ENCODE measurements around the gene OR2M3.

OR2M3 gene

GRCh38 chr1:248215880-248216279 lies 18.8 kb downstream of the OR2M3 start:
- no peaks in the 10 kb centered on the region for H3K79me2 ChIP-seq (ENCODE audit: insufficient read depth, low read length)
- TF ChIP-seq EZH2 (IDR thresholded peaks at IDR 0.05; ENCODE audit: borderline replicate concordance, low read depth, low read length, severe bottlenecking) (no peak), CTCF (IDR thresholded peaks at IDR 0.05; ENCODE audit: borderline replicate concordance, extremely low read depth, low read length, poor library complexity, severe bottlenecking) (no peak)
- H3K9me3 ChIP-seq (ENCODE audit: insufficient read depth, low read length, severe bottlenecking): no peaks in the 10 kb centered on the region
- DNase-seq (no peak), ATAC-seq (ENCODE audit: insufficient read depth, low read depth) (no peak)
- H3K36me3 ChIP-seq (ENCODE audit: insufficient read depth, low read length): no peaks in the 10 kb centered on the region
- H2AFZ ChIP-seq (ENCODE audit: low read depth, low read length): no peak overlapping the region
- no peak overlapping the region for H3K4me2 ChIP-seq (ENCODE audit: insufficient read depth, low read length)
- H3K27me3 ChIP-seq (ENCODE audit: insufficient read depth, low read length, poor library complexity): no peaks in the 10 kb centered on the region
- no peaks in the 10 kb centered on the region for H4K20me1 ChIP-seq (ENCODE audit: insufficient read depth, low read length)
- H3K27ac ChIP-seq (ENCODE audit: low read length): no peak overlapping the region
- no peak overlapping the region for H3K9ac ChIP-seq (ENCODE audit: low read depth, low read length)
- H3K4me1 ChIP-seq (ENCODE audit: insufficient read depth, low read length): no peaks in the 10 kb centered on the region
- no peak overlapping the region for H3K4me3 ChIP-seq (ENCODE audit: low read depth in 1 of 2, low read length in 2 of 2)

GRCh38 chr1:248225537-248225936 lies 28.5 kb downstream of the OR2M3 start:
- H3K4me3 ChIP-seq (ENCODE audit: low read depth in 1 of 2, low read length in 2 of 2): no peak overlapping the region
- H2AFZ ChIP-seq (ENCODE audit: low read depth, low read length): no peak overlapping the region
- no peaks in the 10 kb centered on the region for H4K20me1 ChIP-seq (ENCODE audit: insufficient read depth, low read length)
- no peak overlapping the region for H3K27ac ChIP-seq (ENCODE audit: low read length)
- TF ChIP-seq CTCF (IDR thresholded peaks at IDR 0.05; ENCODE audit: borderline replicate concordance, extremely low read depth, low read length, poor library complexity, severe bottlenecking): no peak
- TF ChIP-seq EZH2 (IDR thresholded peaks at IDR 0.05; ENCODE audit: borderline replicate concordance, low read depth, low read length, severe bottlenecking): no peak
- no peak for DNase-seq
- no peaks in the 10 kb centered on the region for H3K79me2 ChIP-seq (ENCODE audit: insufficient read depth, low read length)
- H3K4me2 ChIP-seq (ENCODE audit: insufficient read depth, low read length): no peak overlapping the region
- no peaks in the 10 kb centered on the region for H3K36me3 ChIP-seq (ENCODE audit: insufficient read depth, low read length)
- no peaks in the 10 kb centered on the region for H3K4me1 ChIP-seq (ENCODE audit: insufficient read depth, low read length)
- no peaks in the 10 kb centered on the region for H3K27me3 ChIP-seq (ENCODE audit: insufficient read depth, low read length, poor library complexity)
- no peak for ATAC-seq (ENCODE audit: insufficient read depth, low read depth)
- no peaks in the 10 kb centered on the region for H3K9me3 ChIP-seq (ENCODE audit: insufficient read depth, low read length, severe bottlenecking)
- no peak overlapping the region for H3K9ac ChIP-seq (ENCODE audit: low read depth, low read length)

GRCh38 chr1:248229360-248229908 lies 32.4 kb downstream of the OR2M3 start:
- Histone ChIP-seq H2AFZ (ENCODE audit: low read depth, low read length) (no peak overlapping the region), H3K4me1 (ENCODE audit: insufficient read depth, low read length) (no peaks in the 10 kb centered on the region), H3K9ac (ENCODE audit: low read depth, low read length) (no peak overlapping the region), H3K36me3 (ENCODE audit: insufficient read depth, low read length) (no peaks in the 10 kb centered on the region), H4K20me1 (ENCODE audit: insufficient read depth, low read length) (no peaks in the 10 kb centered on the region), H3K27me3 (ENCODE audit: insufficient read depth, low read length, poor library complexity) (no peaks in the 10 kb centered on the region), H3K4me3 (ENCODE audit: low read depth in 1 of 2, low read length in 2 of 2) (no peak overlapping the region), H3K4me2 (ENCODE audit: insufficient read depth, low read length) (no peak overlapping the region), H3K79me2 (ENCODE audit: insufficient read depth, low read length) (no peaks in the 10 kb centered on the region), H3K27ac (ENCODE audit: low read length) (no peak overlapping the region), H3K9me3 (ENCODE audit: insufficient read depth, low read length, severe bottlenecking) (no peaks in the 10 kb centered on the region)
- ATAC-seq (ENCODE audit: insufficient read depth, low read depth) (no peak), DNase-seq (no peak)
- no peak for TF ChIP-seq EZH2 (IDR thresholded peaks at IDR 0.05; ENCODE audit: borderline replicate concordance, low read depth, low read length, severe bottlenecking)
- TF ChIP-seq CTCF (IDR thresholded peaks at IDR 0.05; ENCODE audit: borderline replicate concordance, extremely low read depth, low read length, poor library complexity, severe bottlenecking): no peak

GRCh38 chr1:248231117-248231516 lies 34.1 kb downstream of the OR2M3 start, which contains the start of gene OR2M4:
OR2M4 (plus strand) TSS chr1:248231417; CDS start chr1:248238929, 7,512 bp downstream.
- no peaks in the 10 kb centered on the region for H3K36me3 ChIP-seq (ENCODE audit: insufficient read depth, low read length)
- H3K9me3 ChIP-seq (ENCODE audit: insufficient read depth, low read length, severe bottlenecking): no peaks in the 10 kb centered on the region
- TF ChIP-seq EZH2 (IDR thresholded peaks at IDR 0.05; ENCODE audit: borderline replicate concordance, low read depth, low read length, severe bottlenecking) (no peak), CTCF (IDR thresholded peaks at IDR 0.05; ENCODE audit: borderline replicate concordance, extremely low read depth, low read length, poor library complexity, severe bottlenecking) (no peak)
- ATAC-seq (ENCODE audit: insufficient read depth, low read depth): no peak
- H3K4me1 ChIP-seq (ENCODE audit: insufficient read depth, low read length): no peaks in the 10 kb centered on the region
- H3K4me3 ChIP-seq (ENCODE audit: low read depth in 1 of 2, low read length in 2 of 2): no peak within 1 kb of the TSS
- H3K4me2 ChIP-seq (ENCODE audit: insufficient read depth, low read length): no peak within 1 kb of the TSS
- H3K79me2 ChIP-seq (ENCODE audit: insufficient read depth, low read length): no peaks in the 10 kb centered on the region
- no peaks in the 10 kb centered on the region for H4K20me1 ChIP-seq (ENCODE audit: insufficient read depth, low read length)
- DNase-seq: no peak
- no peaks in the 10 kb centered on the region for H3K27me3 ChIP-seq (ENCODE audit: insufficient read depth, low read length, poor library complexity)
- no peak within 1 kb of the TSS for H2AFZ ChIP-seq (ENCODE audit: low read depth, low read length)
- no peak within 1 kb of the TSS for H3K27ac ChIP-seq (ENCODE audit: low read length)
- no peak within 1 kb of the TSS for H3K9ac ChIP-seq (ENCODE audit: low read depth, low read length)
